Prostate gland (tissue), 2 donors: ENCODE results near the gene DCAF15.
"Not testable (repeated sequence)": the region's sequence is repeated elsewhere in the genome, so short reads cannot be mapped to it uniquely, and the experiment has no call there.

Source experiments
- CTCF ChIP-seq, 4 experiments: fragments of 200-600 bp in 2 of 4; fragments of 450-650 bp in 2 of 4; sonication (generic) in 2 of 4; IDR thresholded peaks; 1 replicate in 3 of 4; 2 replicates in 1 of 4; pipeline ENCODE4 v1.5.1; 2016 to 2019; ENCODE audit warnings: antibody characterized with exemption in 4 of 4, mild to moderate bottlenecking in 2 of 4, moderate library complexity in 2 of 4
- POLR2A ChIP-seq: fragments of 450-650 bp; IDR thresholded peaks from one replicate; pipeline ENCODE4 v1.6.1; 2016; ENCODE audit warnings: antibody characterized with exemption, mild to moderate bottlenecking

GRCh38 chr19:13971868-13972267, 19.6 kb downstream of the DCAF15 start:
- not testable (repeated sequence) for TF ChIP-seq CTCF (IDR thresholded peaks at IDR 0.05); POLR2A
